H1 (cell line): Measurements from ENCODE around the gene SSPN. TPM values are rescaled to one million over a fixed set of nuclear protein-coding genes. Genes with fewer than 3 reads are reported as not detected.

Experiments
- CTCF ChIA-PET: fragments of 300-600 bp; sonication (Branson Sonifier 250); formaldehyde crosslinking; loops from one replicate; lab custom pipeline; 2021; ENCODE audit not compliant: partially characterized antibody; lab: Charles Lee
- POLR2A ChIA-PET: fragments of 300-600 bp; sonication (Branson Sonifier 250); formaldehyde crosslinking; loops from one replicate; lab custom pipeline; 2021; ENCODE audit warnings: inconsistent platforms; ENCODE audit not compliant: partially characterized antibody; lab: Charles Lee
- DNase-seq, 2 experiments: peaks; one replicate each; pipeline versions ENCODE4 v3.0.0 to v3.0.0-alpha.2; 2010 to 2022; ENCODE audit warnings: low spot score in 2 of 2, low read depth in 1 of 2, mixed read lengths in 1 of 2
- FAIRE-seq: peaks from 2 replicates; lab custom pipeline; 2011; peaks lifted over from hg19 to GRCh38; lab: Jason Lieb, UNC
- H2AFZ ChIP-seq: 2 replicates; pipeline ENCODE4 v1.8.1; 2012; ENCODE audit warnings: low read length, inconsistent platforms
- H2AK5ac ChIP-seq: 2 replicates; pipeline ENCODE4 v1.6.1; 2013; ENCODE audit warnings: low read depth, low read length
- H2BK120ac ChIP-seq: replicated peaks from 2 replicates; pipeline ENCODE3; 2013; ENCODE audit warnings: low read depth, low read length, inconsistent platforms
- H2BK12ac ChIP-seq: 2 replicates; pipeline ENCODE4 v1.6.1; 2013; ENCODE audit warnings: low read depth, low read length
- H2BK15ac ChIP-seq: 2 replicates; pipeline ENCODE4 v1.6.1; 2013; ENCODE audit warnings: low read length
- H2BK20ac ChIP-seq: 2 replicates; pipeline ENCODE4 v1.6.1; 2013; ENCODE audit warnings: low read length
- H2BK5ac ChIP-seq: 2 replicates; pipeline ENCODE4 v1.6.1; 2013; ENCODE audit warnings: low read depth, low read length
- H3K14ac ChIP-seq: 2 replicates; pipeline ENCODE4 v1.6.1; 2013; ENCODE audit warnings: inconsistent platforms; ENCODE audit not compliant: insufficient read length
- H3K18ac ChIP-seq: 2 replicates; pipeline ENCODE4 v1.6.1; 2013; ENCODE audit warnings: low read length; ENCODE audit errors: extremely low read depth
- H3K23ac ChIP-seq: 2 replicates; pipeline ENCODE4 v1.6.1; 2013; ENCODE audit warnings: inconsistent platforms; ENCODE audit not compliant: insufficient read length
- H3K23me2 ChIP-seq: 2 replicates; pipeline ENCODE4 v1.6.1; 2013; ENCODE audit warnings: low read depth, low read length
- H3K27ac ChIP-seq: 2 replicates; pipeline ENCODE4 v1.6.1; 2011; ENCODE audit warnings: low read depth, low read length, inconsistent platforms
- H3K27me3 ChIP-seq, 4 experiments: replicated peaks in 1 of 4; 1 replicate in 1 of 4; 2 replicates in 3 of 4; pipeline versions ENCODE4 v1.6.1 to v1.8.1; 2011 to 2013; ENCODE audit warnings: low read length in 3 of 4, mild to moderate bottlenecking in 3 of 4, inconsistent platforms in 2 of 4, mixed read lengths in 2 of 4, moderate library complexity in 1 of 4; ENCODE audit not compliant: control insufficient read depth in 3 of 4, insufficient read depth in 3 of 4; ENCODE audit errors: extremely low read depth in 1 of 4
- H3K36me3 ChIP-seq, 4 experiments: 2 replicates each; pipeline versions ENCODE4 v1.6.1 to v1.8.1; 2011 to 2013; ENCODE audit warnings: mild to moderate bottlenecking in 4 of 4, low read length in 3 of 4, moderate library complexity in 2 of 4, control low read depth in 1 of 4, inconsistent platforms in 1 of 4; ENCODE audit not compliant: insufficient read depth in 4 of 4, control insufficient read depth in 2 of 4
- H3K4ac ChIP-seq: replicated peaks from 2 replicates; pipeline ENCODE3; 2013; ENCODE audit warnings: low read length, low read depth, mixed read lengths, inconsistent platforms; ENCODE audit not compliant: insufficient read length
- H3K4me1 ChIP-seq, 4 experiments: replicated peaks in 1 of 4; 1 replicate in 1 of 4; 2 replicates in 3 of 4; pipeline versions ENCODE4 v1.6.1 to v1.8.1; 2011 to 2013; ENCODE audit warnings: low read length in 3 of 4, inconsistent platforms in 2 of 4, mixed read lengths in 1 of 4; ENCODE audit not compliant: insufficient read depth in 4 of 4, control insufficient read depth in 3 of 4
- H3K4me2 ChIP-seq, 2 experiments: 2 replicates each; pipeline versions ENCODE4 v1.6.1 to v1.8.1; 2011 to 2013; ENCODE audit warnings: low read depth in 2 of 2, low read length in 2 of 2, control low read depth in 1 of 2, inconsistent platforms in 1 of 2, mild to moderate bottlenecking in 1 of 2; ENCODE audit not compliant: insufficient read depth in 1 of 2
- H3K4me3 ChIP-seq, 4 experiments: fragments of 200-600, 300-600 bp in 1 of 4; sonication (generic), shearing (Covaris generic), sonication (Bioruptor Twin) in 1 of 4; 2 replicates each; pipeline versions ENCODE4 v1.5.1 to v1.8.1; 2011 to 2016; ENCODE audit warnings: low read length in 4 of 4, low read depth in 3 of 4, control low read depth in 2 of 4, inconsistent platforms in 2 of 4, mild to moderate bottlenecking in 2 of 4, mixed read lengths in 1 of 4, moderate library complexity in 1 of 4; ENCODE audit not compliant: insufficient read depth in 2 of 4; ENCODE audit errors: extremely low read depth in 1 of 4
- H3K56ac ChIP-seq: replicated peaks from 2 replicates; pipeline ENCODE3; 2013; ENCODE audit warnings: low read depth, mild to moderate bottlenecking, mixed read lengths, low read length, inconsistent platforms; ENCODE audit not compliant: insufficient read length
- H3K79me1 ChIP-seq: 2 replicates; pipeline ENCODE4 v1.6.1; 2013; ENCODE audit warnings: low read depth, low read length, control low read depth
- H3K79me2 ChIP-seq, 2 experiments: 2 replicates each; pipeline versions ENCODE4 v1.6.1 to v1.8.1; 2012 to 2013; ENCODE audit warnings: low read length in 2 of 2, mild to moderate bottlenecking in 2 of 2, inconsistent platforms in 1 of 2; ENCODE audit not compliant: insufficient read depth in 2 of 2, control insufficient read depth in 1 of 2
- H3K9ac ChIP-seq, 4 experiments: replicated peaks in 1 of 4; 1 replicate in 1 of 4; 2 replicates in 3 of 4; pipeline versions ENCODE4 v1.6.1 to v1.8.1; 2011 to 2013; ENCODE audit warnings: low read depth in 3 of 4, low read length in 3 of 4, control low read depth in 2 of 4, mild to moderate bottlenecking in 2 of 4, moderate library complexity in 2 of 4, inconsistent platforms in 1 of 4; ENCODE audit errors: extremely low read depth in 1 of 4
- H3K9me3 ChIP-seq, 2 experiments: 2 replicates each; pipeline versions ENCODE4 v1.6.1 to v1.8.1; 2012 to 2013; ENCODE audit warnings: mild to moderate bottlenecking in 2 of 2, moderate library complexity in 2 of 2, control low read depth in 1 of 2, inconsistent platforms in 1 of 2, low read depth in 1 of 2, low read length in 1 of 2, mixed read lengths in 1 of 2; ENCODE audit not compliant: insufficient read depth in 2 of 2
- H4K20me1 ChIP-seq, 2 experiments: replicated peaks in 1 of 2; 2 replicates each; pipeline versions ENCODE3 to v1.8.1; 2011 to 2013; ENCODE audit warnings: inconsistent platforms in 2 of 2, low read length in 2 of 2, mild to moderate bottlenecking in 1 of 2; ENCODE audit not compliant: insufficient read depth in 2 of 2, control insufficient read depth in 1 of 2
- H4K5ac ChIP-seq: 2 replicates; pipeline ENCODE4 v1.6.1; 2013; ENCODE audit warnings: low read length, low read depth, mixed read lengths, inconsistent platforms; ENCODE audit not compliant: insufficient read length
- H4K8ac ChIP-seq: 2 replicates; pipeline ENCODE4 v1.8.0; 2013; ENCODE audit warnings: mild to moderate bottlenecking, moderate library complexity, low read length, inconsistent platforms; ENCODE audit not compliant: insufficient read depth; ENCODE audit errors: extremely low read depth
- H4K91ac ChIP-seq: replicated peaks from 2 replicates; pipeline ENCODE3; 2013; ENCODE audit warnings: low read length, mixed read lengths, inconsistent platforms; ENCODE audit not compliant: insufficient read length
- ASH2L ChIP-seq: fragments of 200-600, 300-600 bp; sonication (generic); IDR thresholded peaks from one replicate; pipeline ENCODE4 v1.7.1; 2017; ENCODE audit warnings: low read length
- BRCA1 ChIP-seq: IDR thresholded peaks from 2 replicates; pipeline ENCODE4 v1.6.1; 2012; ENCODE audit warnings: low read depth, low read length, improper control_type of control experiment
- CEBPB ChIP-seq: IDR thresholded peaks from 2 replicates; pipeline ENCODE4 v1.6.1; 2012; ENCODE audit warnings: low read depth, low read length
- CHD2 ChIP-seq: IDR thresholded peaks from 2 replicates; pipeline ENCODE4 v1.6.1; 2012; ENCODE audit warnings: low read length, improper control_type of control experiment
- FOSL1 ChIP-seq: IDR thresholded peaks from 2 replicates; pipeline ENCODE4 v1.6.1; 2011; ENCODE audit warnings: mild to moderate bottlenecking, low read depth, low read length, moderate library complexity; ENCODE audit not compliant: insufficient read depth
- GABPA ChIP-seq: IDR thresholded peaks from 2 replicates; pipeline ENCODE4 v1.6.1; 2011; ENCODE audit warnings: mild to moderate bottlenecking, low read length, moderate library complexity, borderline replicate concordance; ENCODE audit not compliant: insufficient read depth
- NRF1 ChIP-seq: IDR thresholded peaks from 2 replicates; pipeline ENCODE4 v1.6.1; 2011; ENCODE audit warnings: mild to moderate bottlenecking, low read depth, low read length, improper control_type of control experiment
- POU5F1 ChIP-seq: IDR thresholded peaks from 2 replicates; pipeline ENCODE4 v1.6.1; 2011; ENCODE audit warnings: low read depth, mild to moderate bottlenecking, low read length, moderate library complexity
- SP2 ChIP-seq: IDR thresholded peaks from 2 replicates; pipeline ENCODE4 v1.6.1; 2012; ENCODE audit warnings: mild to moderate bottlenecking, low read length, inconsistent platforms
- TBP ChIP-seq: IDR thresholded peaks from 2 replicates; pipeline ENCODE4 v1.6.1; 2011; ENCODE audit warnings: low read depth, low read length, improper control_type of control experiment
- TCF12 ChIP-seq: IDR thresholded peaks from 2 replicates; pipeline ENCODE4 v1.6.1; 2011; ENCODE audit warnings: low read depth, mild to moderate bottlenecking, low read length
- WGBS, 2 experiments: shearing (Covaris generic) in 1 of 2; methylation state at CpG; one replicate each; pipeline versions ENCODE4 v1.1.6 to v1.1.7; 2013 to 2015; ENCODE audit warnings: low lambda C conversion rate in 2 of 2, mixed read lengths in 2 of 2, inconsistent platforms in 1 of 2, low coverage in 1 of 2, missing lambda C conversion rate in 1 of 2; ENCODE audit not compliant: insufficient replicate concordance in 2 of 2, insufficient coverage in 1 of 2, insufficient read length in 1 of 2; ENCODE audit errors: extremely low coverage in 1 of 2, missing lambda C conversion rate in 1 of 2; 5-methylcytosine and 5-hydroxymethylcytosine counted together
- polyA plus RNA-seq, 7 experiments: library from polyadenylated mRNA; depleted of rRNA in 3 of 7; stranded (reverse) in 5 of 7; unstranded in 2 of 7; fragments of >200 nt in 5 of 7; fragments of 200-250 nt in 2 of 7; gene quantifications; 1 replicate in 5 of 7; 2 replicates in 1 of 7; 4 replicates in 1 of 7; pipeline versions ENCODE4 v1.2.1 to v1.2.3, GENCODE V29; 2011 to 2013; ENCODE audit warnings: missing spikeins in 2 of 7, mixed read lengths in 2 of 7
- total RNA-seq: library from RNA; stranded (reverse); fragmentation: NEBNext Ultra II Directional; extraction: Animal tissue kit (Norgen Biotek cat#: 25700); gene quantifications from 2 replicates; pipeline ENCODE4 v1.2.1, GENCODE V29; 2021
- TF ChIP-seq, protein P1 (sequence below): IDR thresholded peaks from 2 replicates; pipeline ENCODE4 v1.6.1; 2012; ENCODE audit warnings: low read length, inconsistent platforms
- TF ChIP-seq, protein P2 (sequence below): IDR thresholded peaks from 2 replicates; pipeline ENCODE4 v1.6.1; 2012; ENCODE audit warnings: inconsistent platforms

The SSPN gene
- total and polyA plus RNA-seq, 2 of the 8 experiments (the other 6 are each of a cell fraction or from before 2014, with no cell fraction given): 0.86 to 1.8 TPM

DNA sequence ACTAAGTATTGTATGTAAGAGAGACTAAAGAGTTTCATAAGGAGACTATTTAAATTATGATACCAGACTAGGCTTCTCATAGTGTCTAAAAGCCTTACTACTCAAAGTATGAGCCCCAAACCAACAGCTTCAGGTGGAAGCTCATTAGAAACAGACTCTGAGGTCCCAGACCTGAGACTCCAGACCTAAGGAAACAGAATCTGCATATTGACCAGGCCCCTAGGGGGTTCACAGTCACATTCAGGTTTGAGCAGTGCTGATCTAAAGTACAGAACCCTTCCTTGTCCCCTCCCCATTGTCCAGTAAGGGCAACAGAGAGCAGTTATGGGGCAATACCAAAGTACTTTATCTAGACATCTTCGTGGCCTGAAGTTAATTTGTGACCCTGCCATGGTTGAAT is 87.7 kb downstream of the SSPN start:
- FAIRE-seq: no peak
- Histone ChIP-seq H3K36me3 (no peaks in the 10 kb centered on the region), H3K79me2 (no peaks in the 10 kb centered on the region), H4K8ac (no peak overlapping the region), H2BK20ac (no peak overlapping the region), H4K20me1 (no peaks in the 10 kb centered on the region), H3K23me2 (no peaks in the 10 kb centered on the region), H2BK5ac (no peak overlapping the region), H2BK120ac (no peak overlapping the region), H3K79me1 (no peaks in the 10 kb centered on the region), H3K4me1 (no peaks in the 10 kb centered on the region), H3K9me3 (no peaks in the 10 kb centered on the region), H3K9ac (no peak overlapping the region), H3K27me3 (no peaks in the 10 kb centered on the region), H3K4me3 (no peak overlapping the region), H3K14ac (no peak overlapping the region), H4K5ac (no peak overlapping the region), H3K56ac (no peak overlapping the region), H2AK5ac (no peak overlapping the region), H3K4me2 (no peak overlapping the region), H3K23ac (no peak overlapping the region), H4K91ac (no peak overlapping the region), H3K4ac (no peak overlapping the region), H2BK15ac (no peak overlapping the region), H2AFZ (no peak overlapping the region), H3K18ac (no peak overlapping the region), H2BK12ac (no peak overlapping the region), H3K27ac (no peak overlapping the region)
- DNase-seq: no peak
- ChIA-PET CTCF (interaction anchor here (1.2 kb wide), 1 partner anchor 10 kb away, joined by 4 read pairs; no protein-coding TSS in a partner anchor), POLR2A (no interaction called here)
- 74% methylated on average over 1 of the region's 1 CpG; no CpG with 5 or more reads in 1 of the 2 experiments for WGBS, 2 experiments
- TF ChIP-seq TBP (no peak), NRF1 (no peak), FOSL1 (no peak), GABPA (no peak), ASH2L (no peak), SP2 (no peak), CHD2 (no peak), BRCA1 (no peak), TCF12 (no peak), POU5F1 (no peak), CEBPB (no peak)
- TF ChIP-seq, protein P1, sequence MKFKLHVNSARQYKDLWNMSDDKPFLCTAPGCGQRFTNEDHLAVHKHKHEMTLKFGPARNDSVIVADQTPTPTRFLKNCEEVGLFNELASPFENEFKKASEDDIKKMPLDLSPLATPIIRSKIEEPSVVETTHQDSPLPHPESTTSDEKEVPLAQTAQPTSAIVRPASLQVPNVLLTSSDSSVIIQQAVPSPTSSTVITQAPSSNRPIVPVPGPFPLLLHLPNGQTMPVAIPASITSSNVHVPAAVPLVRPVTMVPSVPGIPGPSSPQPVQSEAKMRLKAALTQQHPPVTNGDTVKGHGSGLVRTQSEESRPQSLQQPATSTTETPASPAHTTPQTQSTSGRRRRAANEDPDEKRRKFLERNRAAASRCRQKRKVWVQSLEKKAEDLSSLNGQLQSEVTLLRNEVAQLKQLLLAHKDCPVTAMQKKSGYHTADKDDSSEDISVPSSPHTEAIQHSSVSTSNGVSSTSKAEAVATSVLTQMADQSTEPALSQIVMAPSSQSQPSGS: no peak
- TF ChIP-seq, protein P2, sequence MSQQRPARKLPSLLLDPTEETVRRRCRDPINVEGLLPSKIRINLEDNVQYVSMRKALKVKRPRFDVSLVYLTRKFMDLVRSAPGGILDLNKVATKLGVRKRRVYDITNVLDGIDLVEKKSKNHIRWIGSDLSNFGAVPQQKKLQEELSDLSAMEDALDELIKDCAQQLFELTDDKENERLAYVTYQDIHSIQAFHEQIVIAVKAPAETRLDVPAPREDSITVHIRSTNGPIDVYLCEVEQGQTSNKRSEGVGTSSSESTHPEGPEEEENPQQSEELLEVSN: no peak
